Rectal smooth muscle tissue (tissue), 1 donor: ENCODE results near the gene PKNOX2.
"Not testable (repeated sequence)": the region's sequence is repeated elsewhere in the genome, so short reads cannot be mapped to it uniquely, and the experiment has no call there.

Source experiments
- H3K27ac ChIP-seq: one replicate; pipeline ENCODE4 v1.7.0; 2013; ENCODE audit warnings: low read depth, low read length, inconsistent platforms
- H3K27me3 ChIP-seq: one replicate; pipeline ENCODE4 v1.7.0; 2013; ENCODE audit warnings: low read length; ENCODE audit not compliant: control insufficient read depth, insufficient read depth
- H3K36me3 ChIP-seq: one replicate; pipeline ENCODE4 v1.7.0; 2013; ENCODE audit warnings: low read length; ENCODE audit not compliant: control insufficient read depth, insufficient read depth
- H3K4me1 ChIP-seq: one replicate; pipeline ENCODE4 v1.7.0; 2013; ENCODE audit warnings: low read length; ENCODE audit not compliant: control insufficient read depth, insufficient read depth
- H3K4me3 ChIP-seq: one replicate; pipeline ENCODE4 v1.7.0; 2013; ENCODE audit warnings: low read length
- H3K9ac ChIP-seq: one replicate; pipeline ENCODE4 v1.7.0; 2013; ENCODE audit warnings: low read length

PKNOX2 gene

DNA sequence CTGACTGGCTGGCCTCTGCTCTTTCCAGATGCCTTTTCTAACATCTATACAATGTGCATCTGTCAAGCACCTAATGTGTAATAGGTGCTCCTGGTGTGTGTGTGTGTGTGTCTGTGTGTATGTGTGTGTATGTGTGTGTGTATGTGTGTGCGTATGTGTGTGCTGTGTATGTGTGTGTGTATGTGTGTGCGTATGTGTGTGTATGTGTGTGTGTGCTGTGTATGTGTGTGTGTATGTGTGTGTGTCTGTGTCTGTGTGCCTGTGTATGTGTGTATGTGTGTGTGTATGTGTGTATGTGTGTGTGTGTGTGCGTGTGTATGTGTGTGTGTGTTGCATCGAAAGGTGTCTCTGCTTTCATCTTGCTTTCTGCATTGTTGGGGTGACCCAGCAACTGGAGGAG lies 57.9 kb downstream of the PKNOX2 start:
- Histone ChIP-seq H3K36me3 (no peaks in the 10 kb centered on the region), H3K27ac (no peak overlapping the region), H3K9ac (no peak overlapping the region), H3K27me3 (no peaks in the 10 kb centered on the region), H3K4me3 (no peak overlapping the region), H3K4me1 (peaks cover 3% of the 10 kb centered on the region)

DNA sequence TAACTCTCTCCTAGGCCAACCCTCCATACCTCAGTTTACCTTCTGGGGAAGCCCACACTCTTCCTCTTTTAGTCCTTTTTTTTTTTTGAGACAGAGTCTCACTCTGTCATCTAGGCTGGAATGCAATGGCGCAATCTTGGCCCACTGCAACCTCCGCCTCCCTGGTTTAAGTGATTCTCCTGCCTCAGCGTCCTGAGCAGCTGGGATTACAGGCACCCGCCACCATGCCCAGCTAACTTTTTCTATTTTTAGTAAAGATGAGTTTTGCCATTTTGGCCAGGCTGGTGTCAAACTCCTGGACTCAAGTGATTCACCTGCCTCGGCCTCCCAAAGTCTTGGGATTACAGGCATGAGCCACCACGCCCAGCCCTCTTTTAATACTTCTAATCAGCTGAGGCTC lies 58.6 kb downstream of the PKNOX2 start:
- H3K9ac ChIP-seq, H3K27ac ChIP-seq, H3K4me1 ChIP-seq, H3K27me3 ChIP-seq, H3K36me3 ChIP-seq, H3K4me3 ChIP-seq: not testable (repeated sequence)

DNA sequence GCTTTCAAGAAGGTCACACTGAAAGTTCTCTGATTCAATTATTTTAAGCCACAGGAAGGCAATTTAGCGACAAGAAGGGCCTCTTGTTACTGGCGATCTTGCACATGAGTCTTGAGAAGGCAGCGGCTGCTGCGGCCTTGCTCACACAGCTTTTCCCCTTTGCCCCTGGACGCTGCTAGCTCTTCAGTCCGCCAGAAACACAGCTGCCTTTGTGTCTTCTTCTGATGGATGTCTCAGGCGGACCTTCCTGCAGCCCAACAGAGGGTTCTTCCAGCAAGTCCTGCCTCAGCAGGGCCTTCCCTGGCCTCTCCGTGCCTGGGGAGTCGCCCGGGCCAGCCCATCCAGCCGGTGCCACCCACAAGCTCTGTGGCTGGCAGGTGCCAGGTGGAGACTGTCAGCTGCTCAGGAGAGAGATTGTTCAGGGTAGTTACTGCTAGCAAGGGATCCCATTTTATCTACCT lies 59.4 kb downstream of the PKNOX2 start:
- Histone ChIP-seq H3K36me3 (no peaks in the 10 kb centered on the region), H3K27ac (no peak overlapping the region), H3K9ac (no peak overlapping the region), H3K4me3 (no peak overlapping the region), H3K27me3 (no peaks in the 10 kb centered on the region), H3K4me1 (peaks cover 3% of the 10 kb centered on the region)

DNA sequence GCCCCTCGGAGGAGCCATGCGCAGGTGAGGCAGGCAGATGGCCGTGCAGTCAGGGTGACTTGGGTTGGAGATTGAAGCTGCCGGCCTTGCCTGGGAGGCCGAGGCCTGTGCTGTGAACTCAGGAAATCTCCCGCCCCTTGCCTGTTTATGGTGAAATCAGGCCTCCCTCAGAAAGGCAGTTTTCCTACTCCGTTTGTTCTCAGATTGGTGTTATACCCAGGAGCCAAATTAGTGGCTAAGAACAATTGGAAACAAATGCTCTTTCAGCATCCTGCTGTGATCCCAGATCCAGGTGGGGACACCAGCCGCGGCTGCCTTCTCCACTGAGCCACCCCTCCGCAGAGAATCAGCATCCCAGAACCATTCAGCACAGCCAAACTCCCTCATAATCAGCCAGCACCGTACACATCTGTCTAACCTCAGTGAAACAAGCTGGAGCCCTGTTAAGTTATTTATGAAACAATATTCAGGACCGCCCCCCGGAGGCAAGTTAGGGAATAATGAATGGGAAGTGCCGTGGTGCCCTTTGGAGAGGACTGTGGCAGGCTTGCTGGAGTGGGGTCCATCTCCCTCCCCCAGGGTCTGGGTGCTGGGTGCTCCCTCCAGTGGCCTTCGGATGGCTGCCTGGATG lies 60.0 kb downstream of the PKNOX2 start:
- Histone ChIP-seq H3K4me3 (no peak overlapping the region), H3K27me3 (no peaks in the 10 kb centered on the region), H3K9ac (no peak overlapping the region), H3K36me3 (no peaks in the 10 kb centered on the region), H3K4me1 (peaks cover 3% of the 10 kb centered on the region), H3K27ac (no peak overlapping the region)

DNA sequence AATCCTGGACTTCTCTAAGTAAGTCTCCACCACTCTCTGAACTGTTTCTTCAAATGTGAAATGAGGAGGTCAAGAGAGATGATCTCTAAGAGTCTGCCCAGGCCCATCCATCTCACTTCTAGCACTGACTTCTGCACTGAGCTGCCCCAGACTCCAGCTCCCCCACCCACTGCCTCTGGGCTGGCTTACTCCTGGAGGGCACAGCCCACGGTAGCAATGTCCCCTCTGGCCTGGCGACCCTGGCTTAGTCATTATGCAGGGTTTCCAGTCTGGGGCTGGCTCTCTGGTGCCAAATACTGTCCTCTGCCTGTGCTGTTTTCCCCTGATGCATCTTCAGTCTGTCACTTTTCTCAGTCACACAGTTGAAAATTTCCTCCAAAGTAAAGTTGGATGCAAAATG lies 60.9 kb downstream of the PKNOX2 start:
- no peak overlapping the region for H3K4me3 ChIP-seq
- H3K27ac ChIP-seq = no peak overlapping the region
- no peaks in the 10 kb centered on the region for H3K36me3 ChIP-seq

DNA sequence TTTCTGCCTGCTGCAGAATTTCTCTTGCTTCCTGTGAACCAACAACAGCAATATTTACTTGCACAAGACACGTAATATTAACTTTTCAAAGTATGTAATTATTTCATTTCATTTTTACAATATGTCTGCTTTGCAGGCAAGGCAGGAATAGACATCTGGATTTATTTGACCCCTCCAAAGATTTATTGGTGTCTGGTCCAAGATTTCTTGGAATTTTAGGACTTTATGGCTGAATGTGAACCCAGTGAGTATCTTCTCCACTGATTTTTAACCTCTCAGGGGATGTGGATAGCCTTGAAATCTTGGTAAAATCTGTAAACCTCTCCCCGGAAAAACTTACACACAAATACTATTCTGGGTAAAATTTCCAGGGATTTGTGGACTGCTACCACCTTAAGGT lies 61.5 kb downstream of the PKNOX2 start:
- H3K9ac ChIP-seq = no peak overlapping the region
- H3K27ac ChIP-seq = no peak overlapping the region
- H3K4me1 ChIP-seq = peaks cover 3% of the 10 kb centered on the region
- H3K4me3 ChIP-seq = no peak overlapping the region
- no peaks in the 10 kb centered on the region for H3K27me3 ChIP-seq
- no peaks in the 10 kb centered on the region for H3K36me3 ChIP-seq

More for the DNA sequence above, 60.9 kb downstream of the PKNOX2 start:
- Histone ChIP-seq H3K4me1 (peaks cover 3% of the 10 kb centered on the region), H3K27me3 (no peaks in the 10 kb centered on the region), H3K9ac (no peak overlapping the region)

DNA sequence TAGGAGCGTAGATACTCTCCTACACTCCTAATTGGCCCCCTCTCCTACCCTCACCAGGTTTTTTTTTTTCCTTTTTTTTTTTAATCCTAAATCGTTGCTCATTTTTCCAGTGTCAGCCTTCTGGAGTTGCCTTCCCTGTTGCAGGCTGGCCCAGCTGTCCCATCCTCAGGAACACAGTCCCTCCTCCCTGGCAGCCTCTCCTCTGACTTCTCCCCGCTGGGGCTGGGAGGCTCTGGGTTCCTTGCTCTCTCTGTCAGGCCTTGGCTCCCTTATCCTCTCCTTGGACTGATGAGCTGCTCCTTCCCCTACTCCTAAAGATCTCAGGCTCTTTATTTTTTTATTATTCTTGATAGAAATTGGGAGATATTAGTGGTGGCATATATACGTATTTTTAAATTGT lies 62.2 kb downstream of the PKNOX2 start:
- Histone ChIP-seq H3K4me3 (no peak overlapping the region), H3K27me3 (no peaks in the 10 kb centered on the region), H3K36me3 (no peaks in the 10 kb centered on the region), H3K4me1 (peaks cover 3% of the 10 kb centered on the region), H3K9ac (no peak overlapping the region), H3K27ac (no peak overlapping the region)

DNA sequence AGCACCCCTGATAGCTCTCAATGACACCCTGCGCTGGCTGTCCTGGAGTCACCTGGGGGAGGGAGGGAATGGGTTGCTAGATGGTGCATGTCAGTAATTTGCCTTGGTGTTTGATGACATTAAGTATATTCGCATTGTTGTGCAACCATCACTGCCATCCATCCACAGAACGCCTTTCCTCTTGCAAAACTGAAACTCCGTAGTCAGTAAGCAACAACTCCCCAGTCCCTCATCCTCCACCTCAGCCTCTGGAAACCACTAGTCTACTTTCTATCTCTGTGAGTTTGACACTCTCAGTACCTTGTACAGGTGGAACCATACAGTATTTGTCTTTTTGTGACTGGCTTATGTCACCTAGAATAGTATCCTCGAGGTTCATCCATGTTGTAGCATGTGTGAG lies 62.6 kb downstream of the PKNOX2 start:
- H3K4me1 ChIP-seq = peaks cover 3% of the 10 kb centered on the region
- no peaks in the 10 kb centered on the region for H3K36me3 ChIP-seq
- no peak overlapping the region for H3K4me3 ChIP-seq
- H3K27ac ChIP-seq = no peak overlapping the region
- no peaks in the 10 kb centered on the region for H3K27me3 ChIP-seq
- no peak overlapping the region for H3K9ac ChIP-seq

DNA sequence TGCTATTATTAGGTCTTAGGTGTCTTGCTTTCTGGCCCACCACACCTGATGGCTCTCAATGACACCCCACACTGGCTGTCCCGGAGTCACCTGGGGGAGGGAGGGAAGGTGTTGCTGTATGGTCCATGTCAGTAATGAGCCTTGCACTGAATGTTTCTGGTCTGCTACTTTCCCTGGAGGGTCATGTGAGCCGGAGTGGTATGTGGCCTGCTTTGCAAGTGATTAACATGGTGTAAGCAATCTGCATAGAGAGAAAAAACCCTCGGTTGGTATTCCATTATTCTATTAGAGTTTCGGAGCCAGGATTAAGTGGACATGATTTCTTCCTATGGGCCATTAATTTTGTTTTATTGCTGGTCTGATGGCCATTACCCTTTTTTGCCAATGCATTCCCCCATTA lies 63.9 kb downstream of the PKNOX2 start:
- Histone ChIP-seq H3K4me3 (no peak overlapping the region), H3K27me3 (no peaks in the 10 kb centered on the region), H3K36me3 (no peaks in the 10 kb centered on the region), H3K9ac (no peak overlapping the region), H3K27ac (no peak overlapping the region), H3K4me1 (peaks cover 3% of the 10 kb centered on the region)

DNA sequence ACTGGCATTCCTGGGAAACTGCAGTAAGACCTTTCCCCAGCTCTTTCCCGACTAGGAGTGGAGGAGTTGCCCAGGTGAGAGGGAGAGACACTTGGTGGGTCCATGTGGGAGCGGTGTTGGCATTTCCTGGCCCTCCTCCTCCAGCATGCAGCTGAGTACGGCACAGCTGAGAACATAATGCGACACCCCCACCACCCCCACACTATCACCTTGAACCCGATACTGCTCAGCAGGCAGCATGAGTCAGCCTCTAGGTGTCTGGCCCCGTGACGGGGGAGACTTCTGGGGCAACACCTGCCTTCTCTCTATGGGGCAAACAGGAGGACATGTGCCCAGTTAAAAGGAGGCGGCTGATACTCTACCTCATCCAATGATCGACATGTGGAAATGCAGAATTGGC lies 64.4 kb downstream of the PKNOX2 start:
- no peak overlapping the region for H3K9ac ChIP-seq
- H3K4me1 ChIP-seq = peaks cover 3% of the 10 kb centered on the region
- no peak overlapping the region for H3K4me3 ChIP-seq
- no peak overlapping the region for H3K27ac ChIP-seq
- H3K36me3 ChIP-seq = no peaks in the 10 kb centered on the region
- H3K27me3 ChIP-seq = no peaks in the 10 kb centered on the region

DNA sequence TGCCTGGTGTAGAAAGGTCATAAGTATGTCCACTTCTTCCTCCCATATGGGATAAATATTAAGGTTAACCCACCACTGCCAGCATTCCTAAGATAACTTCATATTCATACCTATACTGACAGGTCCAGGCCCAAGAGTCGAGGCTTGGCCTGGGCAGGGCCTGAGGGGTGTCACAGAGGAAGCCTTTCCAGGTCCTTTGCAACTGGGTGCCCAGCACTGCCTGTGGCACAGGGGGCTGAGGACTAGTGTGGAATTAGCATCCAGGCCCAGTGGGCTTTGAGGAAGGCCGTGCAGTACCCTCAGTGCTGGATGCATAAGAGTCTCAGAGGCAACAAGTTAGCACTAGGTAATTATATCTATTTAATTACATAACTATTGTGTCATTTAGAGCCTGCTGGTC lies 65.4 kb downstream of the PKNOX2 start:
- H3K27ac ChIP-seq = no peak overlapping the region

DNA sequence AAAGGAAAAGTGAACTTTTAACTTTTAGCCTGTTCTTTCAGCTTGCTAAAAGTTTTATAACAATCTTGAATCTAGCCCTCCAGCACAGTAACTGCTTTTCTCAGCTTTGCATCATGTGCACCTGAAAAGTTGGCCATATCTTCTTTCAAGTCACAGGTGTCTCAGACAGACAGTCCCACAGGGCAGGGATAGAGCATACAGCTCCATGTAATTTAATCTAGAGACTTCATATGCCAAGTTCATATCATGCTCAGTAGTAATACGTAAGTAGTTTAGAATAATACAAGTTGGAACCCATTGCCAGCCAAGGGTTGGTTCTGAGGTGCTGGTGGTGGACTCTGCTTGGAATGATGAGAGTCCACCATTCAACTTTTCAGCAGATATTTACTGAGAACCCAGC lies 68.6 kb downstream of the PKNOX2 start:
- Histone ChIP-seq H3K4me3 (no peak overlapping the region), H3K4me1 (no peaks in the 10 kb centered on the region), H3K9ac (no peak overlapping the region), H3K27ac (no peak overlapping the region), H3K27me3 (no peaks in the 10 kb centered on the region), H3K36me3 (no peaks in the 10 kb centered on the region)

More for the DNA sequence above, 65.4 kb downstream of the PKNOX2 start:
- H3K4me3 ChIP-seq = no peak overlapping the region
- H3K27me3 ChIP-seq = no peaks in the 10 kb centered on the region
- no peak overlapping the region for H3K9ac ChIP-seq
- H3K4me1 ChIP-seq = no peaks in the 10 kb centered on the region
- no peaks in the 10 kb centered on the region for H3K36me3 ChIP-seq

DNA sequence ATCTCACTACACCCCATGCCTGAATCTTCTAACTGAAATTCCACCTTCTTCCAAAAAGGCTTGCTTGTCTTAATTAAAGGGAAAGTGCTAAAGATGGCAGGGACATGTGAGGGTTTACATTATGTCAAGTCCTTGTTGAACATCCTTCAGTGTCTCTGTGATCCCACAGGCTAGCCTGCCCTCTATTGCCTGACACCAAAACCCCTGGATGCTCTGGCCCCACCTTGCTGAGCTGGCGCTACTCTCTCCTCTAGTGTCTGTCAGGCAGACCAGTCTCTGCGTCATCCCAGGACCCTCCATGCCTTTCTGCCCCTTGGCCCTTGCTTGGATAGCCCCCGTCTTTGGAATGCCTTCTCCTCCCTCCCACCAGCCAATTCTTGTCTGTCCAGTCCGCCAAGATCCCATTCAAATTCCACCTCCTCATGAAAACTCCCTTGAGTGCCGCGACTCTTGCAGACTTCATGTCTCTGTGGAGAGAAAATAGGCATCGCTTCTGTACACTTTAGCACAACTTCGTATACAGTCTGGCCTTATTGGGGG lies 69.3 kb downstream of the PKNOX2 start:
- H3K4me3 ChIP-seq = no peak overlapping the region
- H3K4me1 ChIP-seq = no peaks in the 10 kb centered on the region
- no peaks in the 10 kb centered on the region for H3K27me3 ChIP-seq
- no peak overlapping the region for H3K9ac ChIP-seq
- no peak overlapping the region for H3K27ac ChIP-seq
- H3K36me3 ChIP-seq = no peaks in the 10 kb centered on the region
